HS-27A (cell line): ENCODE results near the gene ANTXR2.

Experiments used
- DNase-seq: peaks from one replicate; pipeline ENCODE4 v3.0.0-alpha.2; 2012; ENCODE audit warnings: low read depth, missing footprints

Gene ANTXR2

GRCh38 chr4:79869597-79870237 lies 203.3 kb downstream of the ANTXR2 start:
- no peak for DNase-seq

GRCh38 chr4:79865201-79865597 lies 207.8 kb downstream of the ANTXR2 start:
- no peak for DNase-seq

GRCh38 chr4:79864500-79865200 lies 208.4 kb downstream of the ANTXR2 start:
- DNase-seq = no peak

GRCh38 chr4:79863333-79863732 lies 209.7 kb downstream of the ANTXR2 start:
- no peak for DNase-seq

- DNase-seq = no peak
Measured at GRCh38 chr4:79862821-79863220, 210.2 kb downstream of the ANTXR2 start.

GRCh38 chr4:79857811-79858210 lies 215.2 kb downstream of the ANTXR2 start:
- no peak for DNase-seq

GRCh38 chr4:79856196-79856595 lies 216.8 kb downstream of the ANTXR2 start:
- no peak for DNase-seq

- no peak for DNase-seq
Measured at GRCh38 chr4:79854856-79855502, 218.1 kb downstream of the ANTXR2 start.

GRCh38 chr4:79852305-79852730 lies 220.7 kb downstream of the ANTXR2 start:
- DNase-seq = no peak

- DNase-seq = no peak
Measured at GRCh38 chr4:79851625-79852304, 221.3 kb downstream of the ANTXR2 start.
